Type B pancreatic cell (in vitro differentiated cells): ENCODE data around the gene CAMTA1. TPM values are rescaled to one million over a fixed set of nuclear protein-coding genes. Genes with fewer than 3 reads are reported as not detected.

Experiments
- DNase-seq: peaks from one replicate; pipeline ENCODE4 v3.0.0; 2021; ENCODE audit warnings: mixed read lengths; ENCODE audit not compliant: unreplicated experiment; ENCODE audit errors: extremely low spot score
- H3K27ac Mint-ChIP-seq: 2 replicates; pipeline ENCODE4 v1.8.0; 2021; ENCODE audit warnings: mild to moderate bottlenecking, mixed read lengths
- H3K27me3 Mint-ChIP-seq: 2 replicates; pipeline ENCODE4 v1.8.0; 2021; ENCODE audit warnings: mixed read lengths
- H3K36me3 Mint-ChIP-seq: 2 replicates; pipeline ENCODE4 v1.8.0; 2021; ENCODE audit warnings: mixed read lengths
- H3K4me1 Mint-ChIP-seq: one replicate; pipeline ENCODE4 v1.8.0; 2021; ENCODE audit warnings: mixed read lengths; ENCODE audit not compliant: unreplicated experiment
- H3K4me3 Mint-ChIP-seq: 2 replicates; pipeline ENCODE4 v1.8.0; 2021; ENCODE audit warnings: mild to moderate bottlenecking, mixed read lengths
- H3K9me3 Mint-ChIP-seq: 2 replicates; pipeline ENCODE4 v1.8.0; 2021; ENCODE audit warnings: mixed read lengths
- CTCF ChIP-seq: fragments of 200-600 bp; sonication (generic); conservative IDR thresholded peaks from 2 replicates; pipeline ENCODE4 v1.5.0; 2021; ENCODE audit warnings: antibody characterized with exemption, mild to moderate bottlenecking
- total RNA-seq: library from RNA; stranded (reverse); gene quantifications from 2 replicates; pipeline ENCODE4 v1.2.1, GENCODE V29; 2021; ENCODE audit warnings: low replicate concordance

The CAMTA1 gene
- total RNA-seq, 1 donor from 2014 or later = 82.5 TPM

DNA sequence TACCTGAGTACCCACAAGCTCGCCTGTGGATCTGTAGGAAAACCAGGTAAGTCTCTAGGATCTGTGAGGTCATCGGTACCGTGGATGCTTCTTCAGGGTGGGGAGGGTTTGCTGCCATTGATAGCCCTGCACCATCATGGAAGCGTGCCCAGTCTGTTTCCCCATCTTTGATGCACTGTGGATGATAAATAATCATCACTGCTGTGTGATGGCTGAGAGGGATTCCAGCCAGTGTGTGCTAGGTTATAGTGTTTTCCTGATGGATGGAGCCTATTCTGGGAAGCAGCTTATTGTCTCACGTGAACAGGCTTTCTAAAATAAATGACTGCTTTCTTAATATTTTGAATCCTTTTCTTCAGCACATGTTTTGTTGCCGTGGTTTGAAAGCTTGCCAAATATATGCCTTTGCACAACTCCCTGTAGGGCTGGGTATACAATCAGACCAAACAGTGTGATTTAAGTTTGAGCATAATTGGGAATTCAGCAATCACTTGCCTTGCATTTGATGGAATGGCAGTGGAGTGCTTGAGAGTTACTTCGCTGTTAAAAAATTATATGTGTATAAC, 113.8 kb downstream of the CAMTA1 start:
- H3K27ac Mint-ChIP-seq = no peak overlapping the region
- H3K4me1 Mint-ChIP-seq = peaks cover 4% of the 10 kb centered on the region
- no peak for TF ChIP-seq CTCF
- H3K9me3 Mint-ChIP-seq = no peaks in the 10 kb centered on the region
- no peaks in the 10 kb centered on the region for H3K27me3 Mint-ChIP-seq
- no peak overlapping the region for H3K4me3 Mint-ChIP-seq
- no peak for DNase-seq
- H3K36me3 Mint-ChIP-seq = no peaks in the 10 kb centered on the region

- no peak for DNase-seq
- Mint-ChIP-seq H3K9me3 (no peaks in the 10 kb centered on the region), H3K4me3 (no peak overlapping the region), H3K27ac (no peak overlapping the region), H3K27me3 (no peaks in the 10 kb centered on the region), H3K36me3 (no peaks in the 10 kb centered on the region), H3K4me1 (peaks cover 4% of the 10 kb centered on the region)
- TF ChIP-seq CTCF = no peak
These were observed 114.4 kb downstream of the CAMTA1 start for GRCh38 chr1:6899621-6900020.

DNA sequence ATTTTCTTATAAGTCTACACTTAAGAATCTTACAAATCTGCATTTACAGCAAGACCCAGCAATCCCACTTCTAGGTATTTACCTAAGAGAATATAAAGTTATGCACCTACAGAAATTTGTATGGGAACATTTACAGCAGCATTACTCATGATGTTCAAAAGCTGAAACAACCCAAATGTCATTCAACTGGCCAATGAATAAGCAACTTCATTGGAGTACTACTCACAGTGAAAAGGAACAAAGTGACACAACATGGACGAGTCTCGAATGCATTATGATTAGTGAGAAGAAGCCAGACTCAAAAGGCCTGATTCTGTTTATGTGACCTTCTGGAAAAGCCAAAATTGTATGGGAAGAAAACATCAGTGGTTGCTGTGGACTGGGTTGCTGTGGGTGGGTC, 116.9 kb downstream of the CAMTA1 start:
- Mint-ChIP-seq H3K27me3 (no peaks in the 10 kb centered on the region), H3K36me3 (no peaks in the 10 kb centered on the region), H3K4me1 (peaks cover 11% of the 10 kb centered on the region), H3K27ac (no peak overlapping the region), H3K4me3 (no peak overlapping the region), H3K9me3 (no peaks in the 10 kb centered on the region)
- no peak for DNase-seq
- no peak for TF ChIP-seq CTCF

- Mint-ChIP-seq H3K27ac (no peak overlapping the region), H3K4me1 (peaks cover 16% of the 10 kb centered on the region), H3K36me3 (no peaks in the 10 kb centered on the region), H3K9me3 (no peaks in the 10 kb centered on the region), H3K4me3 (no peak overlapping the region), H3K27me3 (no peaks in the 10 kb centered on the region)
- TF ChIP-seq CTCF = no peak
- DNase-seq = no peak
These were observed 119.4 kb downstream of the CAMTA1 start for GRCh38 chr1:6904476-6905170.

GRCh38 chr1:6905331-6905730, 120.1 kb downstream of the CAMTA1 start:
- H3K36me3 Mint-ChIP-seq = no peaks in the 10 kb centered on the region
- H3K4me1 Mint-ChIP-seq = peaks cover 16% of the 10 kb centered on the region
- H3K9me3 Mint-ChIP-seq = no peaks in the 10 kb centered on the region
- TF ChIP-seq CTCF = no peak
- H3K27ac Mint-ChIP-seq = no peak overlapping the region
- no peak for DNase-seq
- H3K4me3 Mint-ChIP-seq = no peak overlapping the region
- H3K27me3 Mint-ChIP-seq = no peaks in the 10 kb centered on the region
